Trophoblast cell (in vitro differentiated cells and primary cell): ENCODE results near the gene RUFY1. TPM values are rescaled to one million over a fixed set of nuclear protein-coding genes. Genes with fewer than 3 reads are reported as not detected.
"Not testable (repeated sequence)": the region's sequence is repeated elsewhere in the genome, so short reads cannot be mapped to it uniquely, and the experiment has no call there.

ENCODE experiments used
- DNase-seq, 2 donors: peaks; one replicate each; pipeline ENCODE4 v3.0.0-alpha.2; 2016
- H2AFZ ChIP-seq: 2 replicates; pipeline ENCODE4 v1.6.1; 2013; ENCODE audit warnings: low read length, moderate library complexity, mild to moderate bottlenecking; ENCODE audit not compliant: insufficient read depth, poor library complexity
- H2AK5ac ChIP-seq: 2 replicates; pipeline ENCODE4 v1.6.1; 2013; ENCODE audit warnings: mild to moderate bottlenecking, low read length
- H2BK120ac ChIP-seq: 2 replicates; pipeline ENCODE4 v1.6.1; 2013; ENCODE audit warnings: low read length, mild to moderate bottlenecking, moderate library complexity; ENCODE audit not compliant: insufficient read depth, poor library complexity
- H2BK12ac ChIP-seq: 2 replicates; pipeline ENCODE4 v1.6.1; 2013; ENCODE audit warnings: mild to moderate bottlenecking, low read length, moderate library complexity
- H2BK5ac ChIP-seq: 2 replicates; pipeline ENCODE4 v1.6.1; 2013; ENCODE audit warnings: low read length, low read depth, moderate library complexity, mild to moderate bottlenecking; ENCODE audit not compliant: poor library complexity
- H3K14ac ChIP-seq: 2 replicates; pipeline ENCODE4 v1.6.1; 2013; ENCODE audit warnings: mild to moderate bottlenecking, low read length
- H3K18ac ChIP-seq: 2 replicates; pipeline ENCODE4 v1.6.1; 2013; ENCODE audit warnings: mild to moderate bottlenecking, low read length
- H3K23ac ChIP-seq: 2 replicates; pipeline ENCODE4 v1.6.1; 2013; ENCODE audit warnings: low read length
- H3K27ac ChIP-seq: 2 replicates; pipeline ENCODE4 v1.5.1; 2013; ENCODE audit warnings: low read depth, mild to moderate bottlenecking, inconsistent platforms, low read length, moderate library complexity
- H3K27me3 ChIP-seq: 2 replicates; pipeline ENCODE4 v1.6.1; 2013; ENCODE audit warnings: inconsistent platforms, mild to moderate bottlenecking, low read length, moderate library complexity; ENCODE audit not compliant: insufficient read depth
- H3K36me3 ChIP-seq, 2 experiments: 1 replicate in 1 of 2; 2 replicates in 1 of 2; pipeline ENCODE4 v1.6.1; 2013; ENCODE audit warnings: low read length in 2 of 2, mild to moderate bottlenecking in 2 of 2, moderate library complexity in 1 of 2; ENCODE audit not compliant: insufficient read depth in 2 of 2, control insufficient read depth in 1 of 2
- H3K4ac ChIP-seq: 2 replicates; pipeline ENCODE4 v1.6.1; 2013; ENCODE audit warnings: low read depth, mild to moderate bottlenecking, low read length, moderate library complexity
- H3K4me1 ChIP-seq, 2 experiments: 1 replicate in 1 of 2; 2 replicates in 1 of 2; pipeline ENCODE4 v1.6.1; 2013; ENCODE audit warnings: low read length in 2 of 2, mild to moderate bottlenecking in 2 of 2, moderate library complexity in 1 of 2; ENCODE audit not compliant: insufficient read depth in 2 of 2, control insufficient read depth in 1 of 2
- H3K4me2 ChIP-seq: 2 replicates; pipeline ENCODE4 v1.6.1; 2013; ENCODE audit warnings: inconsistent platforms, mild to moderate bottlenecking, low read length, moderate library complexity
- H3K4me3 ChIP-seq: 2 replicates; pipeline ENCODE4 v1.5.1; 2013; ENCODE audit warnings: mild to moderate bottlenecking, low read depth, low read length, inconsistent platforms
- H3K79me1 ChIP-seq: one replicate; pipeline ENCODE4 v1.6.1; 2013; ENCODE audit warnings: low read length
- H3K79me2 ChIP-seq: 2 replicates; pipeline ENCODE4 v1.6.1; 2013; ENCODE audit warnings: low read length, mild to moderate bottlenecking; ENCODE audit not compliant: control insufficient read depth, insufficient read depth, poor library complexity
- H3K9ac ChIP-seq: 2 replicates; pipeline ENCODE4 v1.6.1; 2013; ENCODE audit warnings: mild to moderate bottlenecking, low read length
- H3K9me3 ChIP-seq: 2 replicates; pipeline ENCODE4 v1.6.1; 2013; ENCODE audit warnings: low read depth, mild to moderate bottlenecking, control low read depth, inconsistent platforms, low read length; ENCODE audit not compliant: insufficient read depth
- H4K12ac ChIP-seq: 2 replicates; pipeline ENCODE4 v1.6.1; 2013; ENCODE audit warnings: low read depth, mild to moderate bottlenecking, low read length, moderate library complexity
- H4K8ac ChIP-seq: 2 replicates; pipeline ENCODE4 v1.6.1; 2013; ENCODE audit warnings: low read depth, mild to moderate bottlenecking, low read length, moderate library complexity
- H4K91ac ChIP-seq: one replicate; pipeline ENCODE4 v1.6.1; 2013; ENCODE audit warnings: low read depth, mild to moderate bottlenecking, low read length, moderate library complexity
- WGBS: extraction: QIAGEN DNeasy Blood & Tissue Kit; methylation state at CpG from one replicate; pipeline ENCODE4 v1.1.7; 2013; ENCODE audit warnings: missing lambda C conversion rate; ENCODE audit not compliant: insufficient read length, insufficient coverage; ENCODE audit errors: extremely low coverage; 5-methylcytosine and 5-hydroxymethylcytosine counted together
- polyA plus RNA-seq: library from polyadenylated mRNA; stranded (reverse); fragments of 200-250 nt; gene quantifications from 2 replicates; pipeline ENCODE4 v1.2.3, GENCODE V29; 2013

Gene RUFY1
- 19.2 and 20.4 TPM in 2 replicates for polyA plus RNA-seq

GRCh38 chr5:179550511-179551342 is at the start of gene RUFY1:
Gene RUFY1, plus strand, starts transcription at chr5:179550554. Its CDS starts 16 bp downstream, at chr5:179550570.
- H3K4me1 ChIP-seq = peaks cover 6 to 9% of the 10 kb centered on the region in 2 experiments
- H3K14ac ChIP-seq = peak within 1 kb of the TSS; percentile 92
- H3K79me2 ChIP-seq = peaks cover 14% of the 10 kb centered on the region
- no peaks in the 10 kb centered on the region for H3K36me3 ChIP-seq
- H2BK120ac ChIP-seq = peak within 1 kb of the TSS; percentile 89
- peak within 1 kb of the TSS; percentile 90 for H3K4ac ChIP-seq
- H3K9me3 ChIP-seq = no peaks in the 10 kb centered on the region
- no CpG with 5 or more reads among the region's 109 CpGs for WGBS
- H3K23ac ChIP-seq = no peak within 1 kb of the TSS
- peak within 1 kb of the TSS; percentile 95 for H2BK5ac ChIP-seq
- H3K27ac ChIP-seq = peak within 1 kb of the TSS; percentile 100
- peak within 1 kb of the TSS; percentile 93 for H2AFZ ChIP-seq
- DNase-seq = peak; percentile 59 to 74
- peak within 1 kb of the TSS; percentile 83 for H3K4me2 ChIP-seq
- H2AK5ac ChIP-seq = peak within 1 kb of the TSS; percentile 9
- peak within 1 kb of the TSS; percentile 50 for H2BK12ac ChIP-seq
- peak within 1 kb of the TSS; percentile 98 for H4K12ac ChIP-seq
- peak within 1 kb of the TSS; percentile 95 for H4K91ac ChIP-seq
- H3K79me1 ChIP-seq = peaks cover 14% of the 10 kb centered on the region
- H3K18ac ChIP-seq = peak within 1 kb of the TSS; percentile 95
- peak within 1 kb of the TSS; percentile 98 for H4K8ac ChIP-seq
- no peaks in the 10 kb centered on the region for H3K27me3 ChIP-seq
- peak within 1 kb of the TSS; percentile 92 for H3K4me3 ChIP-seq
- H3K9ac ChIP-seq = peak within 1 kb of the TSS; percentile 99

GRCh38 chr5:179501997-179502396 is 48.4 kb upstream of the RUFY1 start:
- not testable (repeated sequence) for H3K4me1 ChIP-seq, H3K4ac ChIP-seq, H3K9ac ChIP-seq, H3K18ac ChIP-seq, H3K9me3 ChIP-seq, H2BK5ac ChIP-seq, H4K91ac ChIP-seq, H3K27me3 ChIP-seq, H3K27ac ChIP-seq, H4K8ac ChIP-seq, H3K36me3 ChIP-seq, H2AK5ac ChIP-seq, H3K4me2 ChIP-seq, H2BK12ac ChIP-seq, H3K14ac ChIP-seq, H2BK120ac ChIP-seq, H3K79me2 ChIP-seq, H3K23ac ChIP-seq, H3K79me1 ChIP-seq, H4K12ac ChIP-seq, H3K4me3 ChIP-seq, H2AFZ ChIP-seq, DNase-seq
- WGBS = no CpG with 5 or more reads among the region's 11 CpGs

GRCh38 chr5:179502420-179502819 is 47.9 kb upstream of the RUFY1 start:
- H3K36me3 ChIP-seq, H3K4me3 ChIP-seq: not testable (repeated sequence)
- no CpG with 5 or more reads among the region's 8 CpGs for WGBS

GRCh38 chr5:179504191-179504590 is 46.2 kb upstream of the RUFY1 start:
- Histone ChIP-seq H3K79me2 (no peaks in the 10 kb centered on the region), H2BK12ac (no peak overlapping the region), H3K9ac (no peak overlapping the region), H2BK5ac (no peak overlapping the region), H3K27me3 (no peaks in the 10 kb centered on the region), H3K4me3 (no peak overlapping the region), H3K23ac (no peak overlapping the region), H4K91ac (no peak overlapping the region), H3K4me2 (no peak overlapping the region), H3K79me1 (no peaks in the 10 kb centered on the region), H2AK5ac (no peak overlapping the region), H3K4me1 (no peaks in the 10 kb centered on the region), H3K9me3 (peaks cover 3% of the 10 kb centered on the region), H3K4ac (no peak overlapping the region), H4K12ac (no peak overlapping the region), H4K8ac (no peak overlapping the region), H3K36me3 (no peaks in the 10 kb centered on the region), H2BK120ac (no peak overlapping the region), H3K27ac (no peak overlapping the region), H2AFZ (no peak overlapping the region), H3K18ac (no peak overlapping the region), H3K14ac (no peak overlapping the region)
- no peak for DNase-seq
- WGBS = no CpG with 5 or more reads among the region's 7 CpGs

More at GRCh38 chr5:179502420-179502819, 47.9 kb upstream of the RUFY1 start:
- H3K4ac ChIP-seq, H4K8ac ChIP-seq, H2BK120ac ChIP-seq, H3K23ac ChIP-seq, H3K27me3 ChIP-seq, H3K4me1 ChIP-seq, H3K4me2 ChIP-seq, DNase-seq, H2BK5ac ChIP-seq, H4K91ac ChIP-seq, H4K12ac ChIP-seq, H3K27ac ChIP-seq, H2AK5ac ChIP-seq, H3K79me2 ChIP-seq, H2BK12ac ChIP-seq, H3K79me1 ChIP-seq, H3K14ac ChIP-seq, H2AFZ ChIP-seq, H3K9me3 ChIP-seq, H3K18ac ChIP-seq, H3K9ac ChIP-seq: not testable (repeated sequence)
